WERI-Rb-1 (cell line): ENCODE results near the gene NBAS.
A peak's percentile ranks its signal among the peaks of the same experiment; 100 is the strongest.

Experiments
- DNase-seq: peaks from one replicate; pipeline ENCODE4 v3.0.0-alpha.2; 2020
- H3K27ac ChIP-seq: fragments of 250-450 bp; sonication (Bioruptor Pico); 2 replicates; pipeline ENCODE4 v1.5.1; 2020; ENCODE audit warnings: mild to moderate bottlenecking, moderate library complexity
- H3K27me3 ChIP-seq: fragments of 250-450 bp; sonication (Bioruptor Pico); 2 replicates; pipeline ENCODE4 v1.5.1; 2021; ENCODE audit warnings: mild to moderate bottlenecking, low read depth, moderate library complexity; ENCODE audit not compliant: insufficient read depth, severe bottlenecking
- H3K36me3 ChIP-seq: fragments of 250-450 bp; sonication (Bioruptor Pico); 2 replicates; pipeline ENCODE4 v1.5.1; 2020; ENCODE audit warnings: mild to moderate bottlenecking, moderate library complexity
- H3K4me3 ChIP-seq: 2 replicates; pipeline ENCODE4 v1.5.1; 2011; ENCODE audit warnings: low read depth, mild to moderate bottlenecking, control low read depth, low read length
- H3K9me3 ChIP-seq: fragments of 250-450 bp; sonication (Bioruptor Pico); 2 replicates; pipeline ENCODE4 v1.5.1; 2021; ENCODE audit warnings: mild to moderate bottlenecking, moderate library complexity; ENCODE audit not compliant: severe bottlenecking
- TF ChIP-seq, protein P1 (sequence below): IDR thresholded peaks from 2 replicates; pipeline ENCODE4 v1.5.1; 2011; ENCODE audit warnings: low read depth, mild to moderate bottlenecking, control low read depth, inconsistent platforms, low read length

NBAS gene

DNA sequence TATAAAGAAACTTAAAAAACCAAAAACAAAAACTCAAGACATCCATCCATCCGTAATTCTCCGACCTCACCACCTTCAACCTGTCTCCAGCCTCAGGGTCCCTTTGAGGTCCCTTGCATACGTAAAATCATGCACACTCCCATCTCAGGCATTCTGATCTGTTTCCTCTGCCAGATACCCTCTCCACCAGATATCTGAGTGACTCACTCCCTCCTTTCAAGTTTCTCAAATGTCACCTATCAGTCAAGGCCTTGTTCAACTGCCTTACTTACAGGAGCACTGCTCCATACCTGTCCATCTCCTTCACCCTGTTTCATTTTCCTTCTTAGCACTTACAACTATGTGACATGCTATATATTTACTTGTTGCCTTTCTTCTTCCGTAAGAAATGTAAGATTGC is 369.3 kb downstream of the NBAS start:
- Histone ChIP-seq H3K36me3 (no peaks in the 10 kb centered on the region), H3K4me3 (no peak overlapping the region), H3K27ac (no peak overlapping the region), H3K27me3 (no peaks in the 10 kb centered on the region), H3K9me3 (no peaks in the 10 kb centered on the region)
- TF ChIP-seq, protein P1, sequence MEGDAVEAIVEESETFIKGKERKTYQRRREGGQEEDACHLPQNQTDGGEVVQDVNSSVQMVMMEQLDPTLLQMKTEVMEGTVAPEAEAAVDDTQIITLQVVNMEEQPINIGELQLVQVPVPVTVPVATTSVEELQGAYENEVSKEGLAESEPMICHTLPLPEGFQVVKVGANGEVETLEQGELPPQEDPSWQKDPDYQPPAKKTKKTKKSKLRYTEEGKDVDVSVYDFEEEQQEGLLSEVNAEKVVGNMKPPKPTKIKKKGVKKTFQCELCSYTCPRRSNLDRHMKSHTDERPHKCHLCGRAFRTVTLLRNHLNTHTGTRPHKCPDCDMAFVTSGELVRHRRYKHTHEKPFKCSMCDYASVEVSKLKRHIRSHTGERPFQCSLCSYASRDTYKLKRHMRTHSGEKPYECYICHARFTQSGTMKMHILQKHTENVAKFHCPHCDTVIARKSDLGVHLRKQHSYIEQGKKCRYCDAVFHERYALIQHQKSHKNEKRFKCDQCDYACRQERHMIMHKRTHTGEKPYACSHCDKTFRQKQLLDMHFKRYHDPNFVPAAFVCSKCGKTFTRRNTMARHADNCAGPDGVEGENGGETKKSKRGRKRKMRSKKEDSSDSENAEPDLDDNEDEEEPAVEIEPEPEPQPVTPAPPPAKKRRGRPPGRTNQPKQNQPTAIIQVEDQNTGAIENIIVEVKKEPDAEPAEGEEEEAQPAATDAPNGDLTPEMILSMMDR, result no peak
- DNase-seq, result no peak

DNA sequence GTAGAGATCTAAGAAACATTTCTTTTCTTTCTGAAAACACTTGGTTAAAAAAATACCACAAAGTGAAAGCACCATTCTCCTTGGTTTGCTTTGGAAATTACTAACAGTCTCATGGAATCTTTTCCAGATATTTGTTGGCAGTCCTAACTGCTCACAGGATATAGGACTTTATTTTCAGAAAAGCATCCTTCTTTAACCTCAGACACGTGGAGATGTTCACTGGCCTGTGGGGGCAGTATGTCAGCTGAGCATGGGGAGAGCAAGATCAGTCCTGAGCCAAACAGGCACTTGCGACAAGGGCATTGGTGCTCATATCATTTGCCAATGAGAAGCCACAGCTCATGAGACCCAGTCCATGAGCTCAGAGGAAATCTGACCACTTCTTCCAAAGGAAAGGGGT is 371.9 kb downstream of the NBAS start:
- H3K4me3 ChIP-seq, result no peak overlapping the region
- DNase-seq, result peak; percentile 25
- H3K27me3 ChIP-seq, result no peaks in the 10 kb centered on the region
- TF ChIP-seq, protein P1, result peak; percentile 46
- no peaks in the 10 kb centered on the region for H3K36me3 ChIP-seq
- H3K27ac ChIP-seq, result no peak overlapping the region
- H3K9me3 ChIP-seq, result no peaks in the 10 kb centered on the region

DNA sequence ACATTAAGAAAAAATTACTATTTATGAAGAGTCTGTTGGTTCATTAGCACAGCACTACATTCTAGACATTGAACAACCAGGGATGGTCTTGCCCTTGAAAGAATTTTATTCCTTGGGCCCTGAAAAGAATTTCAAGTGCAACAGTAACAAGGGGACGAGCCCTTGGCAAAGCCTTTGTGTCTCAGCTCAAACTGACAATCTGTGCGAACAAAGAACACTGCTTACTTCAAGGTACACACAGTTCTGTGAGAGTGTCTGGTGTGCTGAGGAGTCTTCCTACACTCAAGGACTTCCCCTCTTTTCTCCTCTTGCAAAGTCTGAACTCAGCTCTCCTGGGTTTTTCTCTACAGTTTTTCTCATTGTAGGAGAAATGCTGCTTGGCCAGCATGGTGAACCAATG is 373.4 kb downstream of the NBAS start:
- DNase-seq, result no peak
- TF ChIP-seq, protein P1, result no peak
- H3K27ac ChIP-seq, result no peak overlapping the region
- no peaks in the 10 kb centered on the region for H3K27me3 ChIP-seq
- no peak overlapping the region for H3K4me3 ChIP-seq
- no peaks in the 10 kb centered on the region for H3K36me3 ChIP-seq
- no peaks in the 10 kb centered on the region for H3K9me3 ChIP-seq

DNA sequence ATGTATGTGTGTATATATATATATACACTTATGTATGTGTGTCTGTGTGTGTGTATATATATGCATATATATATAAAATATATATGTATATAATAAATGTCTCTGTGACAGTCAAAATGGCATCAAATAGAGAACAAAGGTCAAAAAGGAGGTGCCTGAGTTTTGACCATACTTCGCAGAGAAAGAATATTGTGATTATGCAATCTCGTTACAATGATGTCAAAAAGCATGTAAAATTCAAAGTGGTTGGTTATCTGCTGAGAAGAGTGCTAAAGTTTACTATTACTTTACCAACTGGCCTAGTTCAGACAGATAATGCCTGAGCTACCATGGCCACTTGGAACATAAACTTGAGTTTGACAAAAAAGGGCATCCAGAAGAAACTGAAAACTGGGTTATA is 375.0 kb downstream of the NBAS start:
- TF ChIP-seq, protein P1, result no peak
- no peaks in the 10 kb centered on the region for H3K36me3 ChIP-seq
- H3K9me3 ChIP-seq, result no peaks in the 10 kb centered on the region
- no peak overlapping the region for H3K4me3 ChIP-seq
- DNase-seq, result no peak
- no peaks in the 10 kb centered on the region for H3K27me3 ChIP-seq
- no peak overlapping the region for H3K27ac ChIP-seq

DNA sequence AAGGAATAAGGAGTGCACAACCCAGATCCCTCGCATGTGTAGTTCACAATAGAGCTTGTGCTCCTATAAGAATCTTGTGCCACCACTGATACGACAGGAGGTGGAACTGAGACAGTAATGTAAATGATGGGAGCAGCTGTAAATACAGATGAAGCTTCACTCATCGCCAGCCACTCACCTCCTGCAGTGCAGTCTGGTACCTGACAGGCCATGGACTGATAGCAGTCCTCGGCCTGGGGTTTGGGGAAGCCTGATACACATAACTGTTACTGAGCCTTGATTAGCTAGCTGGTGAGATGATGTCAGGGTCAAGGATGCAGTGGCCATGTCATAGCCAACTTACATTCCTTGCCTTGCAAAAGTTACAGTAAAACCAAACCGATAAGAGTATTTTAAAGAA is 376.6 kb downstream of the NBAS start:
- Histone ChIP-seq H3K4me3 (no peak overlapping the region), H3K27ac (no peak overlapping the region), H3K9me3 (no peaks in the 10 kb centered on the region), H3K27me3 (no peaks in the 10 kb centered on the region), H3K36me3 (no peaks in the 10 kb centered on the region)
- DNase-seq, result no peak
- TF ChIP-seq, protein P1, result no peak

DNA sequence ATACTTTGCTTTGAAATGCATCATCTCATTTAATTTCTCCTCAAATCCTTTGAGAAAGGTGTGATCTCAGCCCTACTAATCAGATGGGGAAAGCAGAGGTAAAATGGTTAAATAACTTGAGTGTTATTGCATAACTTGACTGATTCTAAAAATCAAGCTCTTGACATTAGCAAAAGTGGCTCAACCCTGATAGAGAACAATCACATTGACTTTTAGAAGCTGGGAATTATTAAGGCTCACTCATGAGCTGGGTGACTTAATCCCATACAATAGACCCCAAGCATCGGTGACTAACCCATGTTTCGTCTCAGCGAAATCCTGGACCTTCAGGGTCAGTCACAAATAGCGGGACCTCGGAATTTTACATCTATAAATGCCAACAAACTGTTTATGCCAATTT is 378.9 kb downstream of the NBAS start:
- TF ChIP-seq, protein P1, result no peak
- no peak overlapping the region for H3K27ac ChIP-seq
- no peaks in the 10 kb centered on the region for H3K27me3 ChIP-seq
- no peak overlapping the region for H3K4me3 ChIP-seq
- H3K9me3 ChIP-seq, result no peaks in the 10 kb centered on the region
- no peaks in the 10 kb centered on the region for H3K36me3 ChIP-seq
- DNase-seq, result no peak
